GM12878 (cell line): Measurements from ENCODE around the gene HIRA. TPM values are rescaled to one million over a fixed set of nuclear protein-coding genes. Genes with fewer than 3 reads are reported as not detected.

Experiments
- CEBPB ChIP-seq, 2 experiments: fragments of 150-350 bp in 1 of 2; IDR thresholded peaks; 2 replicates each; pipeline ENCODE4 v1.6.1; 2012 to 2014; ENCODE audit warnings: low read depth in 2 of 2, low read length in 2 of 2, borderline replicate concordance in 1 of 2, inconsistent platforms in 1 of 2
- CTCF ChIP-seq, 3 experiments: IDR thresholded peaks in 2 of 3; conservative IDR thresholded peaks in 1 of 3; 2 replicates each; pipeline ENCODE4 v1.5.1; 2011; ENCODE audit warnings: low read depth in 3 of 3, low read length in 3 of 3, mild to moderate bottlenecking in 3 of 3, control low read depth in 2 of 3, moderate library complexity in 2 of 3, inconsistent platforms in 1 of 3, mixed read lengths in 1 of 3; ENCODE audit not compliant: control insufficient read depth in 2 of 3, insufficient read depth in 1 of 3; ENCODE audit errors: extremely low read depth in 1 of 3
- IKZF1 ChIP-seq: fragments of 450-650 bp; conservative IDR thresholded peaks from 2 replicates; pipeline ENCODE4 v1.6.1; 2017; ENCODE audit warnings: antibody characterized with exemption, mild to moderate bottlenecking
- KAT2A ChIP-seq: conservative IDR thresholded peaks from 2 replicates; pipeline ENCODE4 v1.6.1; 2011; ENCODE audit warnings: low read depth, low read length; ENCODE audit not compliant: control insufficient read depth
- KDM1A ChIP-seq: fragments of 200-600 bp; sonication (generic); IDR thresholded peaks from 2 replicates; pipeline ENCODE4 v1.6.1; 2016; ENCODE audit warnings: borderline replicate concordance
- NBN ChIP-seq: fragments of 450-650 bp; IDR thresholded peaks from 2 replicates; pipeline ENCODE4 v1.6.1; 2016
- NFIC ChIP-seq: IDR thresholded peaks from 2 replicates; pipeline ENCODE4 v1.6.1; 2012; ENCODE audit warnings: low read depth, mild to moderate bottlenecking, inconsistent platforms, low read length, moderate library complexity
- RCOR1 ChIP-seq: conservative IDR thresholded peaks from 2 replicates; pipeline ENCODE4 v1.6.1; 2012; ENCODE audit warnings: low read depth, low read length, improper control_type of control experiment
- SPI1 ChIP-seq: IDR thresholded peaks from 2 replicates; pipeline ENCODE4 v1.6.1; 2011; ENCODE audit warnings: low read depth, mild to moderate bottlenecking, low read length, moderate library complexity, borderline replicate concordance; ENCODE audit not compliant: insufficient read depth
- TBL1XR1 ChIP-seq: IDR thresholded peaks from 2 replicates; pipeline ENCODE4 v1.6.1; 2012; ENCODE audit warnings: low read depth, low read length, improper control_type of control experiment
- ZBTB4 ChIP-seq: fragments of 450-650 bp; formaldehyde crosslinking; IDR thresholded peaks from 2 replicates; pipeline ENCODE4 v1.4.0; 2022; ENCODE audit warnings: mild to moderate bottlenecking, moderate library complexity
- polyA plus RNA-seq, 11 experiments: library from polyadenylated mRNA; depleted of rRNA in 4 of 11; unstranded in 6 of 11; stranded (reverse) in 5 of 11; fragments of >200 nt; fragmentation: Nextera tagmentation in 4 of 11; fragmentation: Illumina TruSeq in 1 of 11; extraction: Ambion mirVana in 4 of 11; extraction: Trizol in 1 of 11; gene quantifications; 1 replicate in 1 of 11; 2 replicates in 10 of 11; pipeline versions ENCODE4 v1.2.1 to v1.2.3, GENCODE V29; 2011 to 2016; ENCODE audit warnings: inconsistent platforms in 2 of 11, missing spikeins in 2 of 11, low read depth in 1 of 11
- total RNA-seq, 4 experiments: library from RNA; depleted of rRNA in 3 of 4; stranded (reverse); fragments of >200 nt in 3 of 4; fragmentation: Illumina TruSeq in 1 of 4; extraction: Trizol in 1 of 4; gene quantifications; 2 replicates each; pipeline versions ENCODE4 v1.2.1 to v1.2.3, GENCODE V29; 2013 to 2021
- TF ChIP-seq, protein P1 (sequence below): IDR thresholded peaks from 2 replicates; pipeline ENCODE4 v1.6.1; 2012; ENCODE audit warnings: improper control_type of control experiment, low read depth, low read length; ENCODE audit not compliant: insufficient replicate concordance
- TF ChIP-seq, protein P2 (sequence below): fragments of 150-350 bp; IDR thresholded peaks from 2 replicates; pipeline ENCODE4 v1.6.1; 2014; ENCODE audit warnings: mild to moderate bottlenecking, low read depth, low read length
- TF ChIP-seq, protein P3 (sequence below): fragments of 450-650 bp; IDR thresholded peaks from 2 replicates; pipeline ENCODE4 v1.6.1; 2017; ENCODE audit warnings: borderline replicate concordance

The HIRA gene
- total and polyA plus RNA-seq, 10 of the 15 experiments (the other 5 are each of a cell fraction or from before 2014, with no cell fraction given), result 0.34 to 32.7 (median 14.5) TPM

DNA sequence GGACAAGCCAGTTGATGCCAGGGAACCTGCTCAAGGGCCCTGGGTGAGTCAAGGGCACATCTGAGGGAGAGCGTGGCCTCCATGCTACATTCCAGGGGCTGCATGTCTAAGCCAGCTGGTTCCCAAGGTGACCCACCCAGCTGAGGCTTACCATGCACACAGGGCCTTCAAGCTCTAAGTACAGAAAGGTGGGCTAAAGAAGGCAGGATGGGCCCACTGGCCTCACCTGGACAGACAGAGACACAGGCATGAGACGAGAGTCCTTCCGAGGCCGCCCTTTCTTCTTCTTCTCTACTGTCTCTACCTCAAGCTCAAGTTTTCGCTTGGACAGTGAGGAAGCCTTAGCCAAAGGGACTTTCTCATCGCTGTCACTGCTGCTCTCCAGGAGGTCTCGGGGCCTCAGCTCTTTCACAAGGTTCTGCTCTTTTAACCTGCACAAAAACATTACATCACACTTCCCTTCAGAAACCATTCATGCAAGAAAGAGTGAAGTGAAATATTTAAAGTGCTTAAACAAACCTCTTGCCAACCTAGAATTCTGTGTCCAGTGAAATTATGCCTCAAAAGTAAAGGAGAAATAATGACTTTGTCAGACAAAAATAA lies 69.9 kb downstream of the HIRA start (continued):
- TF ChIP-seq, protein P1, sequence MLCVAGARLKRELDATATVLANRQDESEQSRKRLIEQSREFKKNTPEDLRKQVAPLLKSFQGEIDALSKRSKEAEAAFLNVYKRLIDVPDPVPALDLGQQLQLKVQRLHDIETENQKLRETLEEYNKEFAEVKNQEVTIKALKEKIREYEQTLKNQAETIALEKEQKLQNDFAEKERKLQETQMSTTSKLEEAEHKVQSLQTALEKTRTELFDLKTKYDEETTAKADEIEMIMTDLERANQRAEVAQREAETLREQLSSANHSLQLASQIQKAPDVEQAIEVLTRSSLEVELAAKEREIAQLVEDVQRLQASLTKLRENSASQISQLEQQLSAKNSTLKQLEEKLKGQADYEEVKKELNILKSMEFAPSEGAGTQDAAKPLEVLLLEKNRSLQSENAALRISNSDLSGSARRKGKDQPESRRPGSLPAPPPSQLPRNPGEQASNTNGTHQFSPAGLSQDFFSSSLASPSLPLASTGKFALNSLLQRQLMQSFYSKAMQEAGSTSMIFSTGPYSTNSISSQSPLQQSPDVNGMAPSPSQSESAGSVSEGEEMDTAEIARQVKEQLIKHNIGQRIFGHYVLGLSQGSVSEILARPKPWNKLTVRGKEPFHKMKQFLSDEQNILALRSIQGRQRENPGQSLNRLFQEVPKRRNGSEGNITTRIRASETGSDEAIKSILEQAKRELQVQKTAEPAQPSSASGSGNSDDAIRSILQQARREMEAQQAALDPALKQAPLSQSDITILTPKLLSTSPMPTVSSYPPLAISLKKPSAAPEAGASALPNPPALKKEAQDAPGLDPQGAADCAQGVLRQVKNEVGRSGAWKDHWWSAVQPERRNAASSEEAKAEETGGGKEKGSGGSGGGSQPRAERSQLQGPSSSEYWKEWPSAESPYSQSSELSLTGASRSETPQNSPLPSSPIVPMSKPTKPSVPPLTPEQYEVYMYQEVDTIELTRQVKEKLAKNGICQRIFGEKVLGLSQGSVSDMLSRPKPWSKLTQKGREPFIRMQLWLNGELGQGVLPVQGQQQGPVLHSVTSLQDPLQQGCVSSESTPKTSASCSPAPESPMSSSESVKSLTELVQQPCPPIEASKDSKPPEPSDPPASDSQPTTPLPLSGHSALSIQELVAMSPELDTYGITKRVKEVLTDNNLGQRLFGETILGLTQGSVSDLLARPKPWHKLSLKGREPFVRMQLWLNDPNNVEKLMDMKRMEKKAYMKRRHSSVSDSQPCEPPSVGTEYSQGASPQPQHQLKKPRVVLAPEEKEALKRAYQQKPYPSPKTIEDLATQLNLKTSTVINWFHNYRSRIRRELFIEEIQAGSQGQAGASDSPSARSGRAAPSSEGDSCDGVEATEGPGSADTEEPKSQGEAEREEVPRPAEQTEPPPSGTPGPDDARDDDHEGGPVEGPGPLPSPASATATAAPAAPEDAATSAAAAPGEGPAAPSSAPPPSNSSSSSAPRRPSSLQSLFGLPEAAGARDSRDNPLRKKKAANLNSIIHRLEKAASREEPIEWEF, result no peak
- 0 out of 2 replicates have a peak, but pooled peaks have one; percentile 51 for TF ChIP-seq RCOR1
- TF ChIP-seq CEBPB (IDR thresholded peaks at IDR 0.05; ENCODE audit: borderline replicate concordance in 1 of 2, low read depth in 2 of 2, low read length in 2 of 2), result no peak
- TF ChIP-seq NFIC, result peak; percentile 52
- 0 out of 2 replicates have a peak, but pooled peaks have one; percentile 20 for TF ChIP-seq NBN
- peak; percentile 74 for TF ChIP-seq SPI1
- TF ChIP-seq ZBTB4 (CRISPR knock-in tag), result no peak
- TF ChIP-seq CTCF (IDR thresholded peaks at IDR 0.05 in 2 of 3, conservative IDR thresholded peaks at IDR 0.05 in 1 of 3; ENCODE audit: control insufficient read depth in 2 of 3, extremely low read depth in 1 of 3, insufficient read depth in 1 of 3, low read depth in 3 of 3, low read length in 3 of 3), result no peak
- TF ChIP-seq TBL1XR1, result no peak
- no peak for TF ChIP-seq KAT2A
- TF ChIP-seq KDM1A, result no peak
- TF ChIP-seq, protein P2, sequence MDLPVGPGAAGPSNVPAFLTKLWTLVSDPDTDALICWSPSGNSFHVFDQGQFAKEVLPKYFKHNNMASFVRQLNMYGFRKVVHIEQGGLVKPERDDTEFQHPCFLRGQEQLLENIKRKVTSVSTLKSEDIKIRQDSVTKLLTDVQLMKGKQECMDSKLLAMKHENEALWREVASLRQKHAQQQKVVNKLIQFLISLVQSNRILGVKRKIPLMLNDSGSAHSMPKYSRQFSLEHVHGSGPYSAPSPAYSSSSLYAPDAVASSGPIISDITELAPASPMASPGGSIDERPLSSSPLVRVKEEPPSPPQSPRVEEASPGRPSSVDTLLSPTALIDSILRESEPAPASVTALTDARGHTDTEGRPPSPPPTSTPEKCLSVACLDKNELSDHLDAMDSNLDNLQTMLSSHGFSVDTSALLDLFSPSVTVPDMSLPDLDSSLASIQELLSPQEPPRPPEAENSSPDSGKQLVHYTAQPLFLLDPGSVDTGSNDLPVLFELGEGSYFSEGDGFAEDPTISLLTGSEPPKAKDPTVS, result no peak
- TF ChIP-seq, protein P3, sequence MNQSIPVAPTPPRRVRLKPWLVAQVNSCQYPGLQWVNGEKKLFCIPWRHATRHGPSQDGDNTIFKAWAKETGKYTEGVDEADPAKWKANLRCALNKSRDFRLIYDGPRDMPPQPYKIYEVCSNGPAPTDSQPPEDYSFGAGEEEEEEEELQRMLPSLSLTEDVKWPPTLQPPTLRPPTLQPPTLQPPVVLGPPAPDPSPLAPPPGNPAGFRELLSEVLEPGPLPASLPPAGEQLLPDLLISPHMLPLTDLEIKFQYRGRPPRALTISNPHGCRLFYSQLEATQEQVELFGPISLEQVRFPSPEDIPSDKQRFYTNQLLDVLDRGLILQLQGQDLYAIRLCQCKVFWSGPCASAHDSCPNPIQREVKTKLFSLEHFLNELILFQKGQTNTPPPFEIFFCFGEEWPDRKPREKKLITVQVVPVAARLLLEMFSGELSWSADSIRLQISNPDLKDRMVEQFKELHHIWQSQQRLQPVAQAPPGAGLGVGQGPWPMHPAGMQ, result no peak
- peak; percentile 50 for TF ChIP-seq IKZF1
